ENCODE measurements around the gene BRSK1.

- no peak for TF ChIP-seq HDAC2 (IDR thresholded peaks at IDR 0.05)
- TF ChIP-seq, protein P1, sequence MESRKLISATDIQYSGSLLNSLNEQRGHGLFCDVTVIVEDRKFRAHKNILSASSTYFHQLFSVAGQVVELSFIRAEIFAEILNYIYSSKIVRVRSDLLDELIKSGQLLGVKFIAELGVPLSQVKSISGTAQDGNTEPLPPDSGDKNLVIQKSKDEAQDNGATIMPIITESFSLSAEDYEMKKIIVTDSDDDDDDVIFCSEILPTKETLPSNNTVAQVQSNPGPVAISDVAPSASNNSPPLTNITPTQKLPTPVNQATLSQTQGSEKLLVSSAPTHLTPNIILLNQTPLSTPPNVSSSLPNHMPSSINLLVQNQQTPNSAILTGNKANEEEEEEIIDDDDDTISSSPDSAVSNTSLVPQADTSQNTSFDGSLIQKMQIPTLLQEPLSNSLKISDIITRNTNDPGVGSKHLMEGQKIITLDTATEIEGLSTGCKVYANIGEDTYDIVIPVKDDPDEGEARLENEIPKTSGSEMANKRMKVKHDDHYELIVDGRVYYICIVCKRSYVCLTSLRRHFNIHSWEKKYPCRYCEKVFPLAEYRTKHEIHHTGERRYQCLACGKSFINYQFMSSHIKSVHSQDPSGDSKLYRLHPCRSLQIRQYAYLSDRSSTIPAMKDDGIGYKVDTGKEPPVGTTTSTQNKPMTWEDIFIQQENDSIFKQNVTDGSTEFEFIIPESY (IDR thresholded peaks at IDR 0.05), result no peak
- no peak for TF ChIP-seq REST (IDR thresholded peaks at IDR 0.05; ENCODE audit: low read depth, low read length)
- TF ChIP-seq, protein P2, sequence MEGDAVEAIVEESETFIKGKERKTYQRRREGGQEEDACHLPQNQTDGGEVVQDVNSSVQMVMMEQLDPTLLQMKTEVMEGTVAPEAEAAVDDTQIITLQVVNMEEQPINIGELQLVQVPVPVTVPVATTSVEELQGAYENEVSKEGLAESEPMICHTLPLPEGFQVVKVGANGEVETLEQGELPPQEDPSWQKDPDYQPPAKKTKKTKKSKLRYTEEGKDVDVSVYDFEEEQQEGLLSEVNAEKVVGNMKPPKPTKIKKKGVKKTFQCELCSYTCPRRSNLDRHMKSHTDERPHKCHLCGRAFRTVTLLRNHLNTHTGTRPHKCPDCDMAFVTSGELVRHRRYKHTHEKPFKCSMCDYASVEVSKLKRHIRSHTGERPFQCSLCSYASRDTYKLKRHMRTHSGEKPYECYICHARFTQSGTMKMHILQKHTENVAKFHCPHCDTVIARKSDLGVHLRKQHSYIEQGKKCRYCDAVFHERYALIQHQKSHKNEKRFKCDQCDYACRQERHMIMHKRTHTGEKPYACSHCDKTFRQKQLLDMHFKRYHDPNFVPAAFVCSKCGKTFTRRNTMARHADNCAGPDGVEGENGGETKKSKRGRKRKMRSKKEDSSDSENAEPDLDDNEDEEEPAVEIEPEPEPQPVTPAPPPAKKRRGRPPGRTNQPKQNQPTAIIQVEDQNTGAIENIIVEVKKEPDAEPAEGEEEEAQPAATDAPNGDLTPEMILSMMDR (IDR thresholded peaks at IDR 0.05 in 2 of 3, conservative IDR thresholded peaks at IDR 0.05 in 1 of 3; ENCODE audit: control insufficient read depth in 2 of 3, extremely low read depth in 1 of 3, insufficient read depth in 1 of 3, low read depth in 3 of 3, low read length in 3 of 3), result no peak
- no peak for TF ChIP-seq GABPA (IDR thresholded peaks at IDR 0.05; ENCODE audit: low read depth)
- TF ChIP-seq E2F8 (IDR thresholded peaks at IDR 0.05; ENCODE audit: low read depth, partially characterized antibody), result no peak
- TF ChIP-seq POLR2A (IDR thresholded peaks at IDR 0.05; ENCODE audit: low read depth, low read length), result no peak
- TF ChIP-seq ASH2L (IDR thresholded peaks at IDR 0.05; ENCODE audit: borderline replicate concordance, low read depth), result no peak
- TF ChIP-seq RELA (IDR thresholded peaks at IDR 0.05; ENCODE audit: borderline replicate concordance, partially characterized antibody), result no peak
- TF ChIP-seq SPI1 (IDR thresholded peaks at IDR 0.05; ENCODE audit: borderline replicate concordance, insufficient read depth, low read depth, low read length), result no peak
- no peak for TF ChIP-seq CHD4 (IDR thresholded peaks at IDR 0.05)
- TF ChIP-seq EGR1 (IDR thresholded peaks at IDR 0.05; ENCODE audit: borderline replicate concordance in 1 of 2, low read depth in 2 of 2, low read length in 2 of 2), result no peak
Observed at GRCh38 chr19:55244004-55244680, 39.7 kb upstream of the BRSK1 start.
